Activated T-helper 1 cell treated with anti-CD3 and anti-CD28 coated beads, Interleukin-12 subunit alpha, Interleukin-12 subunit beta, Interleukin-2, Interleukin-4 antibody, amounts not matched to agents 30 ng/mL and 10 ng/mL and 1 ng/mL, durations not matched to agents 14 hours and 24 hours and 36 hours (primary cell): Measurements from ENCODE around the gene SMARCA5. TPM values are rescaled to one million over a fixed set of nuclear protein-coding genes. Genes with fewer than 3 reads are reported as not detected.

Experiments
- DNase-seq: peaks from one replicate; pipeline ENCODE4 v3.0.0; 2021; ENCODE audit warnings: low spot score
- H3K27ac Mint-ChIP-seq: one replicate; pipeline ENCODE4 v1.8.0; 2021; ENCODE audit warnings: mild to moderate bottlenecking, mixed read lengths
- H3K27me3 Mint-ChIP-seq: one replicate; pipeline ENCODE4 v1.8.0; 2022; ENCODE audit warnings: mild to moderate bottlenecking, moderate library complexity, mixed read lengths; ENCODE audit not compliant: insufficient read depth
- H3K36me3 Mint-ChIP-seq: one replicate; pipeline ENCODE4 v1.8.0; 2021; ENCODE audit warnings: low read depth, mixed read lengths
- H3K4me1 Mint-ChIP-seq: one replicate; pipeline ENCODE4 v1.8.0; 2021; ENCODE audit warnings: low read depth, mixed read lengths
- H3K4me3 Mint-ChIP-seq: one replicate; pipeline ENCODE4 v1.8.0; 2021; ENCODE audit warnings: mild to moderate bottlenecking, moderate library complexity, mixed read lengths
- H3K9me3 Mint-ChIP-seq: one replicate; pipeline ENCODE4 v1.8.0; 2021; ENCODE audit warnings: mixed read lengths
- intact Hi-C: fragments of 100-400 bp; cut with micrococcal nuclease; formaldehyde crosslinking; loops from one replicate; pipeline ENCODE4 v1.15.1; 2024
- total RNA-seq: library from RNA; stranded (reverse); gene quantifications from 2 replicates; pipeline ENCODE4 v1.2.3, GENCODE V29; 2022

Gene SMARCA5
- total RNA-seq: 59.9 and 60.7 TPM in 2 replicates

- no peaks in the 10 kb centered on the region for H3K9me3 Mint-ChIP-seq
- intact Hi-C loops: loop anchor here (1.0 to 10.0 kb wide), 11 partner anchors 46 to 1667 kb away; partner anchors contain the start of genes ABCE1, ANAPC10, GAB1 and OTUD4
- H3K27ac Mint-ChIP-seq: peak within 1 kb of the TSS; percentile 93
- peak within 1 kb of the TSS; percentile 94 for H3K4me3 Mint-ChIP-seq
- peak; percentile 95 for DNase-seq
- H3K4me1 Mint-ChIP-seq: peaks cover 29% of the 10 kb centered on the region
- peaks cover 10% of the 10 kb centered on the region for H3K27me3 Mint-ChIP-seq
- H3K36me3 Mint-ChIP-seq: peaks cover 18% of the 10 kb centered on the region
Measured at GRCh38 chr4:143513314-143514168, at the start of gene SMARCA5. TSS of gene SMARCA5 (plus strand) at chr4:143513702. CDS start at chr4:143513925, 223 bp downstream.

- Mint-ChIP-seq H3K4me1 (no peaks in the 10 kb centered on the region), H3K9me3 (no peaks in the 10 kb centered on the region), H3K4me3 (no peak overlapping the region), H3K36me3 (peaks cover 2% of the 10 kb centered on the region), H3K27ac (no peak overlapping the region), H3K27me3 (peaks cover 5% of the 10 kb centered on the region)
- intact Hi-C loops: no loop called here
- no peak for DNase-seq
Measured at GRCh38 chr4:143473334-143474126, 40.0 kb upstream of the SMARCA5 start.

GRCh38 chr4:143477487-143477886 is 36.0 kb upstream of the SMARCA5 start:
- Mint-ChIP-seq H3K4me3 (no peak overlapping the region), H3K27ac (no peak overlapping the region), H3K36me3 (peaks cover 2% of the 10 kb centered on the region), H3K27me3 (peaks cover 6% of the 10 kb centered on the region), H3K9me3 (no peaks in the 10 kb centered on the region), H3K4me1 (no peaks in the 10 kb centered on the region)
- intact Hi-C loops: no loop called here
- DNase-seq: no peak

GRCh38 chr4:143481361-143481760 is 32.1 kb upstream of the SMARCA5 start:
- Mint-ChIP-seq H3K27ac (no peak overlapping the region), H3K4me1 (no peaks in the 10 kb centered on the region), H3K9me3 (no peaks in the 10 kb centered on the region), H3K36me3 (no peaks in the 10 kb centered on the region), H3K27me3 (peaks cover 4% of the 10 kb centered on the region), H3K4me3 (no peak overlapping the region)
- DNase-seq: no peak
- intact Hi-C loops: loop anchor here (5.0 to 10.0 kb wide), 2 partner anchors 84 to 627 kb away; no protein-coding TSS in a partner anchor

- Mint-ChIP-seq H3K27me3 (peaks cover 4% of the 10 kb centered on the region), H3K4me3 (no peak overlapping the region), H3K4me1 (no peaks in the 10 kb centered on the region), H3K27ac (no peak overlapping the region), H3K9me3 (no peaks in the 10 kb centered on the region), H3K36me3 (no peaks in the 10 kb centered on the region)
- intact Hi-C loops: loop anchor here (5.0 to 10.0 kb wide), 2 partner anchors 86 to 628 kb away; no protein-coding TSS in a partner anchor
- DNase-seq: no peak
Measured at GRCh38 chr4:143482840-143483239, 30.7 kb upstream of the SMARCA5 start.

- H3K9me3 Mint-ChIP-seq: no peaks in the 10 kb centered on the region
Measured at GRCh38 chr4:143486314-143486713, 27.2 kb upstream of the SMARCA5 start.

GRCh38 chr4:143488687-143489086 is 24.8 kb upstream of the SMARCA5 start:
- H3K4me3 Mint-ChIP-seq: no peak overlapping the region
- no peak for DNase-seq
- H3K4me1 Mint-ChIP-seq: no peaks in the 10 kb centered on the region
- H3K36me3 Mint-ChIP-seq: no peaks in the 10 kb centered on the region
- intact Hi-C loops: loop anchor here (10.0 kb wide), 1 partner anchor 634 kb away; no protein-coding TSS in a partner anchor
- no peak overlapping the region for H3K27ac Mint-ChIP-seq
- H3K27me3 Mint-ChIP-seq: peaks cover 6% of the 10 kb centered on the region
- H3K9me3 Mint-ChIP-seq: no peaks in the 10 kb centered on the region

More at GRCh38 chr4:143486314-143486713, 27.2 kb upstream of the SMARCA5 start:
- Mint-ChIP-seq H3K36me3 (no peaks in the 10 kb centered on the region), H3K27me3 (peaks cover 4% of the 10 kb centered on the region), H3K4me3 (no peak overlapping the region), H3K4me1 (no peaks in the 10 kb centered on the region), H3K27ac (no peak overlapping the region)
- intact Hi-C loops: loop anchor here (10.0 kb wide), 1 partner anchor 632 kb away; no protein-coding TSS in a partner anchor
- no peak for DNase-seq

- intact Hi-C loops: loop anchor here (10.0 kb wide), 1 partner anchor 634 kb away; no protein-coding TSS in a partner anchor
Measured at GRCh38 chr4:143489106-143489505, 24.4 kb upstream of the SMARCA5 start.

GRCh38 chr4:143498021-143498420 is 15.5 kb upstream of the SMARCA5 start:
- H3K36me3 Mint-ChIP-seq: no peaks in the 10 kb centered on the region
- intact Hi-C loops: no loop called here
- DNase-seq: no peak
- no peaks in the 10 kb centered on the region for H3K4me1 Mint-ChIP-seq
- H3K9me3 Mint-ChIP-seq: no peaks in the 10 kb centered on the region
- peaks cover 13% of the 10 kb centered on the region for H3K27me3 Mint-ChIP-seq
- no peak overlapping the region for H3K4me3 Mint-ChIP-seq
- H3K27ac Mint-ChIP-seq: no peak overlapping the region

More at GRCh38 chr4:143489106-143489505, 24.4 kb upstream of the SMARCA5 start:
- no peak for DNase-seq
- Mint-ChIP-seq H3K27me3 (peaks cover 8% of the 10 kb centered on the region), H3K4me1 (no peaks in the 10 kb centered on the region), H3K36me3 (no peaks in the 10 kb centered on the region), H3K4me3 (no peak overlapping the region), H3K27ac (no peak overlapping the region), H3K9me3 (no peaks in the 10 kb centered on the region)

- peaks cover 5% of the 10 kb centered on the region for H3K27me3 Mint-ChIP-seq
- no peaks in the 10 kb centered on the region for H3K36me3 Mint-ChIP-seq
- no peaks in the 10 kb centered on the region for H3K4me1 Mint-ChIP-seq
- no peaks in the 10 kb centered on the region for H3K9me3 Mint-ChIP-seq
- intact Hi-C loops: no loop called here
- no peak for DNase-seq
- H3K4me3 Mint-ChIP-seq: no peak overlapping the region
- H3K27ac Mint-ChIP-seq: no peak overlapping the region
Measured at GRCh38 chr4:143502231-143502630, 11.3 kb upstream of the SMARCA5 start.

- H3K4me3 Mint-ChIP-seq: no peak overlapping the region
- no peaks in the 10 kb centered on the region for H3K36me3 Mint-ChIP-seq
- no peaks in the 10 kb centered on the region for H3K4me1 Mint-ChIP-seq
- no peak for DNase-seq
- no peaks in the 10 kb centered on the region for H3K9me3 Mint-ChIP-seq
- peaks cover 19% of the 10 kb centered on the region for H3K27me3 Mint-ChIP-seq
- intact Hi-C loops: no loop called here
- no peak overlapping the region for H3K27ac Mint-ChIP-seq
Measured at GRCh38 chr4:143506031-143506430, 7.5 kb upstream of the SMARCA5 start.

- Mint-ChIP-seq H3K9me3 (no peaks in the 10 kb centered on the region), H3K4me1 (peaks cover 21% of the 10 kb centered on the region), H3K36me3 (peaks cover 10% of the 10 kb centered on the region), H3K4me3 (no peak overlapping the region), H3K27ac (no peak overlapping the region), H3K27me3 (peaks cover 22% of the 10 kb centered on the region)
- intact Hi-C loops: loop anchor here (2.0 to 10.0 kb wide), 5 partner anchors 113 to 1387 kb away; no protein-coding TSS in a partner anchor
- no peak for DNase-seq
Measured at GRCh38 chr4:143511906-143512305, 1.6 kb upstream of the SMARCA5 start.
